ENCODE measurements around the gene CASTOR1. TPM values are rescaled to one million over a fixed set of nuclear protein-coding genes. Genes with fewer than 3 reads are reported as not detected.

CASTOR1 gene
- total and polyA plus RNA-seq, 2 experiments from 2014 or later = 19.0 to 22.2 TPM

- peak; percentile 42 to 75 for DNase-seq (ENCODE audit: low read depth in 1 of 2, low spot score in 1 of 2)
- no peaks in the 10 kb centered on the region for H3K36me3 ChIP-seq
- TF ChIP-seq, protein P1, sequence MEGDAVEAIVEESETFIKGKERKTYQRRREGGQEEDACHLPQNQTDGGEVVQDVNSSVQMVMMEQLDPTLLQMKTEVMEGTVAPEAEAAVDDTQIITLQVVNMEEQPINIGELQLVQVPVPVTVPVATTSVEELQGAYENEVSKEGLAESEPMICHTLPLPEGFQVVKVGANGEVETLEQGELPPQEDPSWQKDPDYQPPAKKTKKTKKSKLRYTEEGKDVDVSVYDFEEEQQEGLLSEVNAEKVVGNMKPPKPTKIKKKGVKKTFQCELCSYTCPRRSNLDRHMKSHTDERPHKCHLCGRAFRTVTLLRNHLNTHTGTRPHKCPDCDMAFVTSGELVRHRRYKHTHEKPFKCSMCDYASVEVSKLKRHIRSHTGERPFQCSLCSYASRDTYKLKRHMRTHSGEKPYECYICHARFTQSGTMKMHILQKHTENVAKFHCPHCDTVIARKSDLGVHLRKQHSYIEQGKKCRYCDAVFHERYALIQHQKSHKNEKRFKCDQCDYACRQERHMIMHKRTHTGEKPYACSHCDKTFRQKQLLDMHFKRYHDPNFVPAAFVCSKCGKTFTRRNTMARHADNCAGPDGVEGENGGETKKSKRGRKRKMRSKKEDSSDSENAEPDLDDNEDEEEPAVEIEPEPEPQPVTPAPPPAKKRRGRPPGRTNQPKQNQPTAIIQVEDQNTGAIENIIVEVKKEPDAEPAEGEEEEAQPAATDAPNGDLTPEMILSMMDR (IDR thresholded peaks at IDR 0.05; ENCODE audit: low read depth, low read length) = no peak
- H3K4me1 ChIP-seq (ENCODE audit: low read depth) = peaks cover 7% of the 10 kb centered on the region
- peak overlapping the region; percentile 32 for H3K27ac ChIP-seq
- no peak overlapping the region for H3K4me3 ChIP-seq
- no peaks in the 10 kb centered on the region for H3K27me3 ChIP-seq
- H3K9me3 ChIP-seq (ENCODE audit: low read depth) = no peaks in the 10 kb centered on the region
Measured at GRCh38 chr22:30310881-30311771, 21.8 kb upstream of the CASTOR1 start.

GRCh38 chr22:30309951-30310741 lies 20.8 kb upstream of the CASTOR1 start:
- peak in 1 of 2 donors; percentile 63 for DNase-seq (ENCODE audit: low read depth in 1 of 2, low spot score in 1 of 2)
- no peaks in the 10 kb centered on the region for H3K36me3 ChIP-seq
- peaks cover 7% of the 10 kb centered on the region for H3K4me1 ChIP-seq (ENCODE audit: low read depth)
- no peak overlapping the region for H3K4me3 ChIP-seq
- no peak overlapping the region for H3K27ac ChIP-seq
- H3K9me3 ChIP-seq (ENCODE audit: low read depth) = no peaks in the 10 kb centered on the region
- TF ChIP-seq, protein P1 (IDR thresholded peaks at IDR 0.05; ENCODE audit: low read depth, low read length) = no peak
- H3K27me3 ChIP-seq = no peaks in the 10 kb centered on the region

GRCh38 chr22:30308518-30309230 lies 19.4 kb upstream of the CASTOR1 start:
- peaks cover 7% of the 10 kb centered on the region for H3K4me1 ChIP-seq (ENCODE audit: low read depth)
- no peaks in the 10 kb centered on the region for H3K27me3 ChIP-seq
- H3K36me3 ChIP-seq = no peaks in the 10 kb centered on the region
- TF ChIP-seq, protein P1 (IDR thresholded peaks at IDR 0.05; ENCODE audit: low read depth, low read length) = no peak
- H3K4me3 ChIP-seq = no peak overlapping the region
- no peaks in the 10 kb centered on the region for H3K9me3 ChIP-seq (ENCODE audit: low read depth)
- no peak for DNase-seq (ENCODE audit: low read depth in 1 of 2, low spot score in 1 of 2)
- H3K27ac ChIP-seq = no peak overlapping the region

DNA sequence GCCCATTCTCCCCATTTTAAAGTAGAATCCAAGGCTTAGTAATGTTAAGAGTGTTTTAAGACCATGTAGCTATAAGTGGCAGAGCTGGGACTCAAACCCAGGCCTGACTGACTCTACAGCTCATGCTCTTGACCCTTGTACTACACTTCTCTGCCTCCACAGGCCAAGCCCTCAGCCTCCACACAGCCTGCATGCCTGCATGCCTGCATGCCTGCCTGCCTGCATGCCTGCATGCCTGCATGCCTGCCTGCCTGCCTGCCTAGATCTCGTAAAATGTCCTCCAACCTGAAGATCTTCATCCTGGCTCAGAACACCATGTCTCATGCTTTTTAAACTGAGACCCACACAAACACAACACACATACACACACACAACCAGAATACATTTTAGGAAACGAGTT lies 18.8 kb upstream of the CASTOR1 start:
- Histone ChIP-seq H3K4me3 (no peak overlapping the region), H3K27me3 (no peaks in the 10 kb centered on the region), H3K36me3 (no peaks in the 10 kb centered on the region), H3K4me1 (ENCODE audit: low read depth) (peaks cover 7% of the 10 kb centered on the region), H3K9me3 (ENCODE audit: low read depth) (no peaks in the 10 kb centered on the region), H3K27ac (no peak overlapping the region)
- no peak for DNase-seq (ENCODE audit: low read depth in 1 of 2, low spot score in 1 of 2)
- TF ChIP-seq, protein P1 (IDR thresholded peaks at IDR 0.05; ENCODE audit: low read depth, low read length) = no peak

DNA sequence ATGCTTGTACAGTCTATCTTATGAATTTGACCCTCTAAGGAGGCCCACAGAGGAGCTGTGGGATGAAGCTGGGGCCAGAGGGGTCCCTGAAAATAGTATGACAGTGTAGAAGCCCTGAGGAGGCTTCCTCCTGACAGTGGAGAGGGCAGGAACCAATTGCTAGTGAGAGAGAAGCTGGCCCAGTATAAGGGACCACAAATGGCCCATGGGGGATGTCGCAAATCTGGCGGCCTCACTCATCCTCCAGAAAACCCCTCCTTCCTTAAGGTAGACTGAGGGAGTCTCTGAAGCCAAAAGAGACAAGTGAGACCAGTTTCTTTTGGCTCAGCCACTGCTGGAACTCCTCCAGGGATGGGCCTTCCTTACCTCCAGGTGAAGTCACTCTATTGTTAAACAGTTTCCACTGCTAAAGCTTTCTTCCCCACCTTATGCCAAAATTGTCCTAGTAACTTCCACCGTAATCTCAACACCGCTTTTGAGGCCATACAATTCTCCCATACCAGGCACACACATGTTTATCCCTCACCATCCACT lies 17.8 kb upstream of the CASTOR1 start:
- TF ChIP-seq, protein P1 (IDR thresholded peaks at IDR 0.05; ENCODE audit: low read depth, low read length) = no peak
- Histone ChIP-seq H3K4me1 (ENCODE audit: low read depth) (peaks cover 7% of the 10 kb centered on the region), H3K9me3 (ENCODE audit: low read depth) (no peaks in the 10 kb centered on the region), H3K36me3 (no peaks in the 10 kb centered on the region), H3K4me3 (no peak overlapping the region), H3K27me3 (no peaks in the 10 kb centered on the region), H3K27ac (no peak overlapping the region)
- DNase-seq (ENCODE audit: low read depth in 1 of 2, low spot score in 1 of 2) = no peak

Data from cardiac muscle cell (in vitro differentiated cells and primary cell).